CD4-positive, alpha-beta T cell treated with Interleukin-4 for 4 hours (primary cell): ENCODE data around the gene HDAC1.
A peak's percentile ranks its signal among the peaks of the same experiment; 100 is the strongest.
"Not testable (repeated sequence)": the region's sequence is repeated elsewhere in the genome, so short reads cannot be mapped to it uniquely, and the experiment has no call there.

Experiments used
- DNase-seq: peaks from one replicate; pipeline ENCODE4 v3.0.0-alpha.2; 2020

HDAC1 gene

GRCh38 chr1:32291708-32292538 lies at the start of gene HDAC1:
HDAC1 (plus strand) TSS chr1:32292083; CDS start chr1:32292170, 87 bp downstream.
- peak; percentile 98 for DNase-seq

DNA sequence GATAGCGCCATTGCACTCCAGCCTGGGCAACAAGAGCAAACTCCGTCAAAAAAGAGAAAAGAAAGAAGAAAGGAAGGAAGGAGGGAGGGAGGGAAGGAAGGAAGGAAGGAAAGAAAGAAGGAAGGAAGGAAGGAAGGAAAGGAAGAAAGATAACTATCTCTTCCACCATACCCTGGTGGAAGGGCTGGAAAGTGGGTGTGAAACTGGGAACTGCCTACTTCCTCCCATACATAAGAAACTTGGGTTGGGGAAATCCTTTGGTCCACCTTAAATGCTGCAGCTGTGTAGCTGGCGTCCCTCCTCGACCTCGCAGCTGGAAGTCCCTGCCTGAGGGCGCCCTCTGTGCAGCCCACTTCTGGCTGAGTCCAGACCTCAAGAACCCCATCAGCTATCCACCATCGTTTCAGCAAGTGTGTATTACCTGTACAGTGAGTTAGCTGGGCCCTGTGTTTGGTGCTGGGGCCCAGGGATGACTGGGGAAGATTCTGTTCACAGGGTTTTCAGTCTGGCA lies 49.5 kb upstream of the HDAC1 start:
- DNase-seq: no peak

- DNase-seq: no peak
Observed at GRCh38 chr1:32246888-32247273, 45.0 kb upstream of the HDAC1 start, which contains the start of gene FAM167B. FAM167B (plus strand) TSS chr1:32247222; CDS start chr1:32247422, 200 bp downstream.

GRCh38 chr1:32247452-32247851 lies 44.4 kb upstream of the HDAC1 start:
- no peak for DNase-seq

DNA sequence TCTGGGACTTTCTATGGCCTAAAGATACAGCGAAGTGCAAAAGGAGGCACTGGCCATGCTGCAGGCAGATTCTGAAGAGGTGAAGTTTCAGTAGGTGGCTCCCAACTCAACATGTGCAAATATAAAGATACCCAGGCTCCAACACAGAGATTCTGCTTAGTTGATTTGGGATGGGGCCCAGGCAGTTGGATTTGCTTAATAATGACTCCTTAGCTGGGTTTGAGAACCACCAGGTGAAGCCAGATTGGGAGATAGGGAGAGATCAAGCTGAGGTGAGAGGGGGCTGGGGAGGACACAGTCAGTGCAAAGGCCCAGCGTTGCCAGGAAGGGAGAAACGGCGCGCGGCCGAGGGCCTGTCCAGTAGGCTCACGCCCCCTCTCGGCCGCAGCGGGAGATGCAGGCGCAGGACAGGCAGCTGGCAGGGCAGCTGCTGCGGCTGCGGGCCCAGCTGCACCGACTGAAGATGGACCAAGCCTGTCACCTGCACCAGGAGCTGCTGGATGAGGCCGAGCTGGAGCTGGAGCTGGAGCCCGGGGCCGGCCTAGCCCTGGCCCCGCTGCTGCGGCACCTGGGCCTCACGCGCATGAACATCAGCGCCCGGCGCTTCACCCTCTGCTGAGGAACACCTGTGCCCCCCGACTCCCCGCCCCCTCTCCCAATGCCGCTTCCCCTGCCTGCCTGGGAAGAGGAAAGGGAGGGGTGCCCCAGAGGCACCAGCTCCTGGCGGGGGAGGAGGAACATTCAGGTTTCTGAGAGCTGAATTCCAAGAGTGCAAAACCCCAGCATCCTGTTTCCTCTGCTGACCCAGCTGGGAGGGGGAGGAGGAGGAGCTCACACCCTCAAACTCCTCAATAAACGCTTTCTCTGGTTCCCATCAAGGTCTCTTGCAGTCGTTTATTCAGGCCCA lies 43.6 kb upstream of the HDAC1 start:
- DNase-seq: peak; percentile 68

DNA sequence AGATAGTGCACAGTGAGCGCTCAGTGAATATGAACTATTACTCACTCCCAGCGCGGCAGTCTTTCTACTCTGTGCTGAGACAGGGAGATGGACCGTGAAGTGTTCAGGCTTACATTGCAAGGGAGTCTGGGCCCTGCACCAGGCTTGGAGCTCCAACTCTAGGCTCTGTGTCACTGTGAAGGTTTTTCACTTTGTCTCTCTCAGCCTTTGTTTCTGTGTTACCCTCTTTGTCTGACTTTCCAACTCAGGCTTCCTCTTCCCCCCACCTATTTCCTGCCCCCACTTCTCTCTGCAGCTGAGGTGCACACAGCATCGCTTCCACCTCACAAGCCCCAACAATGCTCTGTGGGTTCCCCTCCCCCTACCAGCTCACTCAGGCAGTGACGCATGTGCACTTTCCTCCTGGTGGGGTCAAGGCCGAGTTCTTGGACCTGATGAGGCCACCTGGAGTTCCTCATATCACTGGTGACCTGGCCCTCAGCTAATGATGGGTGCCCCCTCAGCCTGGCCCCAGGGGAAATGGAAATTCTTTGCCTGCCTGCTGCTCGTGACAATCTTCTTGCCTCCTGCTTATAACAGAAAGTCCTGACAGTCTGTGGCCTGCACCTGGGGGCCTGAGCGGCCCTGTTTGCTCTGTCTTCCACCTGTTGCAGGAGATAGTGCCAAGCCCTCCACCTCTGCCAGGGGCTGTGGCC lies 41.9 kb upstream of the HDAC1 start:
- DNase-seq: peak; percentile 93

- peak; percentile 57 for DNase-seq
Observed at GRCh38 chr1:32250893-32251716, 40.8 kb upstream of the HDAC1 start, which contains the start of gene LCK. LCK (plus strand) TSS chr1:32251265; CDS start chr1:32274330, 23,065 bp downstream.

- DNase-seq: peak; percentile 44
Observed at GRCh38 chr1:32255072-32256071, 36.5 kb upstream of the HDAC1 start.

DNA sequence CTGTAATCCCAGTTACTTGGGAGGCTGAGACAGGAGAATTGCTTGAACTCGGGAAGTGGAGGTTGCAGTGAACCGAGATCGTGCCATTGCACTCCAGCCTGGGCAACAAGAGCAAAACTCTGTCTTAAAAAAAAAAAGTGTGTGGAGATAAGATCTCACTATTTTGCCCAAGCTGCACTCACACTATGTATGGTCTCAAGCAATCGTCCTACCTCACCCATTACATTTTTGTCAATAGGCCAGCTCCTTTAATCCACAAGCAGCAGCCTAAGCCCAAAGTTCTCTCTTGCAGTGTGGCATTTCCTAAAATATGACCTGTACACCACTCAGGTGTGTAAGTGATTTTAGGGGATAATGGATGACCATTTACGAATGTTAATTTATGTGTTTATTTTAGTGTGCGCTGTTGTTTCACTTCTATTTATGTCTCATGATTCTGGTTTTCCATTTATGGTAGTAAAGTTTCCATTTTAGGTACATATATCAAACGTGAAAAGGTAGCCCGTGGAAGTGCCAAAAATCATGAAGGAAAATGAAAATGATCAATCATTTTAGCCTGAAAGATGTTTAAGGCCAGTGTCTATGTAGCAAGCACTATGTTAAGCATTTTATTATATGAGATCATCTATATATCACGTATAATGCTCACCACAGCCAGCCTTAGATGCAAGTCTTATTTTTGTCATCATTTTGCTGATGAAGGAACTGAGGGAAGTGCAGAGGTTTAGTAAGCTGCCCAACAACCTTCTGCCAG lies 35.2 kb upstream of the HDAC1 start:
- DNase-seq: peak; percentile 50

DNA sequence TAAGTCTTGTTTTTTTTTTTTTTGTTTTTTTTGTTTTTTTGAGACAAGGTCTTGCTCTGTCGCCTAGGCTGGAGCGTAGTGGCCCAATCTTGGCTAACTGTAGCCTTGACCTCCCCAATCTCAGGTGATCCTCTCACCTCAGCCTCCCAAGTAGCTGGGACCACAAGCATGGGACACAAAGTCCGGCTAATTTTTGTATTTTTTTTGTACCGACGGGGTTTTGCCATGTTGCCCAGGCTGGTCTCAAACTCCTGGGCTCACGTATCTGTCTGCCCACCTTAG lies 34.7 kb upstream of the HDAC1 start:
- DNase-seq: no peak

GRCh38 chr1:32263236-32263593 lies 28.7 kb upstream of the HDAC1 start:
- not testable (repeated sequence) for DNase-seq

GRCh38 chr1:32263744-32264143 lies 28.1 kb upstream of the HDAC1 start:
- DNase-seq: no peak

- no peak for DNase-seq
Observed at GRCh38 chr1:32265846-32266245, 26.0 kb upstream of the HDAC1 start.

GRCh38 chr1:32266921-32267591 lies 24.8 kb upstream of the HDAC1 start:
- no peak for DNase-seq

DNA sequence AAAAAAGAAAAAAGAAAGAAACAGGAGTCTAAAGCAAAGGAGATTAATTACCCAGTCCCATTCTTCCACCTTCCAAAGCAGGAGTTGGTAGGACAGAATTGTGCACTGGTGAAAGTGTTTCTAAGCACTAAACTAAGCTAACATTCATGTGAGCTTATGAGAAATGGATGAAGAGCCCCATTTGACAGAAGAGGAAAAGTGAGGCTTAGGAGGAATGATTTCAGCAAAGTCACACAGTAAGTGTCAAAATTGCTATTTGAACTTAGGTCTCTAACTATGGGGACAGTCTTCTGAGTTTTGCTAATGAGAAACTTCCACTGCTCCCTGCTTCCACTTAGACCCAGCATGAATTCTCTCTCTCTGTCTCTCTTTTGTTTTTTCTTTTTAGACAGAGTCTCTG lies 22.1 kb upstream of the HDAC1 start:
- no peak for DNase-seq

DNA sequence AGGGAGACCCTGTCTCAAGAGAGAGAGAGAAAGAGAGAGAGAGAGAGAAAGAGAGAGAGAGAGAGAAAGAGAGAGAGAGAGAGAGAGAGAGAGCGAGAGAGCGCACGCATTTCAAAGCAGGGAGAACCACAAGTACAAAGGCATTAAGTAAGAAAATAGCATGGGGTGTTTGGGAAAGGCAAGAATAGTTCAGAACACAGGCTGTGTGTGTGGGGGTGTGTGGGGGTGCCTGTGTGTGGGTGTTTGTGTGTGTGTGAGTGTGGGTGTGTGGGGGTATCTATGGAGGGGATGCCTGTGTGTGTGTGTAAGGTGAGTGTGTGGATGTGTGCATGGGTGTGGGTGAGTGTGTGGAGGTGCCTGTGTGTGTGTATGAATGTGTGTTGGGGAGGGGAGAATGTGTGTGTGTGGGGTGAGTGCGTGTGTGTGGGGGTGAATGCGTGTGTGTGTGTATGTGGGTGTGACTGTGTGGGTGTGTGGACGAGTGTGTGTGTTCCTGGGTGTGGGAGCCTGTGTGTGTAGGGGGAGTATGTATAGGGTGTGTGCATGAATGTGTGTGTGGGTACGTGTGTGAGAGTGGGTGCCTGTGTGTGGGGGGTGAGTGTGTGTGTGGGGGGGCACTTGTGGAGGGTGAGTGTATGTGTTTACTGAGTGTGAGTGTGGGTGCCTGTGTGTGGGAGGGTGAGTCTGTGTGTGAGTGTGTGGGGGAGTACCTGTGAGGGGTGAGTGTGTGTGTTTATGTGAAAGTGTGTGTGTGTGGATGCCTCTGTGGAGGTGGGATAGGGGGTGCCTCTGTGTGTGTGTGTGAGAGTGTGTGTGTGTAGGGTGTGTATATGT lies 19.1 kb upstream of the HDAC1 start:
- DNase-seq: peak; percentile 62

- DNase-seq: peak; percentile 92
Observed at GRCh38 chr1:32273391-32274208, 18.3 kb upstream of the HDAC1 start.
